Ishikawa (cell line): Measurements from ENCODE around the gene PKP3.

ENCODE experiments used
- EGR1 ChIP-seq: IDR thresholded peaks from 2 replicates; pipeline ENCODE4 v1.6.1; 2012
- TAF1 ChIP-seq: IDR thresholded peaks from 2 replicates; pipeline ENCODE4 v1.6.1; 2012; ENCODE audit warnings: low read depth, mild to moderate bottlenecking

- TF ChIP-seq TAF1 (no peak), EGR1 (no peak)
These were observed 18.7 kb upstream of the PKP3 start for GRCh38 chr11:375065-376025.
